K562 (cell line): ENCODE measurements around the gene TCOF1. TPM values are rescaled to one million over a fixed set of nuclear protein-coding genes. Genes with fewer than 3 reads are reported as not detected.

Experiments used
- ATAC-seq: fragments of 200-7000 bp; cut with Tn5 transposase; 3 replicates; pipeline ENCODE4 v1.9.1; 2020; ENCODE audit warnings: moderate library complexity
- BruUV-seq: library from RNA; stranded (reverse); fragments of 400-500 nt; replicated peaks from 2 replicates; lab custom pipeline; 2021; lab: Mats Ljungman, UMichigan
- CTCF ChIA-PET: fragments of 300-600 bp; formaldehyde crosslinking; extraction: SDS; loops from one replicate; lab custom pipeline; 2021; ENCODE audit warnings: low intra/inter-chr PET ratio; lab: Yijun Ruan, JAX
- POLR2A ChIA-PET: fragments of 300-600, 350-650 bp; sonication (Branson Sonifier 250); formaldehyde crosslinking; extraction: SDS; loops from one replicate; lab custom pipeline; 2021; ENCODE audit warnings: antibody characterized with exemption, inconsistent platforms; lab: Yijun Ruan, JAX
- DNase-seq, 4 experiments: peaks; one replicate each; pipeline versions ENCODE4 v3.0.0 to v3.0.0-alpha.2; 2011 to 2018; ENCODE audit warnings: low spot score in 3 of 4, mixed read lengths in 3 of 4; ENCODE audit errors: extremely low read depth in 1 of 4
- FAIRE-seq: peaks from 2 replicates; lab custom pipeline; 2011; peaks lifted over from hg19 to GRCh38; lab: Jason Lieb, UNC
- H2AFZ ChIP-seq: 2 replicates; pipeline ENCODE4 v1.6.0; 2011; ENCODE audit warnings: low read depth, low read length, control low read depth, inconsistent platforms
- H3K27ac ChIP-seq: fragments of 200-600 bp; 3 replicates; pipeline ENCODE4 v1.8.0; 2011; ENCODE audit warnings: low read depth, mild to moderate bottlenecking, control low read depth, inconsistent platforms, low read length, moderate library complexity, mixed read lengths; ENCODE audit errors: extremely low read depth
- H3K27me3 ChIP-seq, 2 experiments: fragments of 300-600 bp in 1 of 2; 2 replicates in 1 of 2; 3 replicates in 1 of 2; pipeline versions ENCODE4 v1.6.0 to v1.8.0; 2011; ENCODE audit warnings: inconsistent platforms in 2 of 2, low read length in 2 of 2, mild to moderate bottlenecking in 1 of 2, mixed read lengths in 1 of 2, moderate library complexity in 1 of 2; ENCODE audit not compliant: control insufficient read depth in 2 of 2, insufficient read depth in 2 of 2
- H3K36me3 ChIP-seq: fragments of 300-600 bp; 3 replicates; pipeline ENCODE4 v1.8.0; 2011; ENCODE audit warnings: mild to moderate bottlenecking, low read length, inconsistent platforms; ENCODE audit not compliant: control insufficient read depth, insufficient read depth
- H3K4me1 ChIP-seq, 2 experiments: fragments of 200-600 bp in 1 of 2; replicated peaks in 1 of 2; 2 replicates in 1 of 2; 3 replicates in 1 of 2; pipeline versions ENCODE4 v1.5.1 to v1.8.0; 2011; ENCODE audit warnings: inconsistent platforms in 2 of 2, low read length in 2 of 2, mild to moderate bottlenecking in 1 of 2, mixed read lengths in 1 of 2, moderate library complexity in 1 of 2; ENCODE audit not compliant: control insufficient read depth in 2 of 2, insufficient read depth in 2 of 2
- H3K4me2 ChIP-seq: 2 replicates; pipeline ENCODE4 v1.6.1; 2011; ENCODE audit warnings: low read length, control low read depth, inconsistent platforms, mixed read lengths; ENCODE audit not compliant: insufficient read depth
- H3K4me3 ChIP-seq: fragments of 200-600 bp; sonication (generic), shearing (Covaris generic); 2 replicates; pipeline ENCODE4 v1.5.1; 2016; ENCODE audit warnings: control low read depth, inconsistent platforms
- H3K79me2 ChIP-seq: fragments of 200-600 bp; 3 replicates; pipeline ENCODE4 v1.8.0; 2011; ENCODE audit warnings: low read length, inconsistent platforms; ENCODE audit not compliant: control insufficient read depth, insufficient read depth
- H3K9ac ChIP-seq, 2 experiments: 2 replicates each; pipeline versions ENCODE4 v1.6.0 to v1.6.1; 2011; ENCODE audit warnings: low read depth in 2 of 2, low read length in 2 of 2, control low read depth in 1 of 2, inconsistent platforms in 1 of 2, mild to moderate bottlenecking in 1 of 2, mixed read lengths in 1 of 2; ENCODE audit not compliant: insufficient read depth in 1 of 2
- H3K9me1 ChIP-seq: one replicate; pipeline ENCODE4 v1.6.0; 2011; ENCODE audit warnings: inconsistent platforms, mild to moderate bottlenecking, low read length, moderate library complexity; ENCODE audit not compliant: control insufficient read depth, insufficient read depth
- H3K9me3 ChIP-seq: replicated peaks from 2 replicates; pipeline ENCODE4 v1.5.1; 2011; ENCODE audit warnings: low read depth, low read length, inconsistent platforms; ENCODE audit not compliant: control insufficient read depth, insufficient read depth
- H4K20me1 ChIP-seq: replicated peaks from 2 replicates; pipeline ENCODE4 v1.6.1; 2011; ENCODE audit warnings: low read length, inconsistent platforms, mixed read lengths; ENCODE audit not compliant: control insufficient read depth, insufficient read depth
- ADNP ChIP-seq: fragments of 200-800 bp; sonication (Bioruptor generic); IDR thresholded peaks from 2 replicates; pipeline ENCODE4 v1.6.1; 2016; ENCODE audit warnings: missing genetic modification characterization, missing compliant biosample characterization
- ARID1B ChIP-seq: fragments of 450-650 bp; IDR thresholded peaks from 2 replicates; pipeline ENCODE4 v1.6.1; 2016; ENCODE audit warnings: antibody characterized with exemption, mild to moderate bottlenecking, inconsistent platforms
- ATF3 ChIP-seq, 2 experiments: fragments of 450-650 bp in 1 of 2; sonication (generic) in 1 of 2; formaldehyde crosslinking in 1 of 2; IDR thresholded peaks in 1 of 2; conservative IDR thresholded peaks in 1 of 2; 2 replicates each; pipeline versions ENCODE4 v1.6.1 to v1.8.1; 2016 to 2023; ENCODE audit warnings: mild to moderate bottlenecking in 2 of 2, moderate library complexity in 2 of 2, inconsistent platforms in 1 of 2, missing genetic modification reagents in 1 of 2
- BCOR ChIP-seq: fragments of 450-650 bp; IDR thresholded peaks from 2 replicates; pipeline ENCODE4 v1.6.1; 2016
- BHLHE40 ChIP-seq: IDR thresholded peaks from 2 replicates; pipeline ENCODE4 v1.6.1; 2011; ENCODE audit warnings: low read length, improper control_type of control experiment
- CBFA2T3 ChIP-seq: fragments of 450-650 bp; IDR thresholded peaks from 2 replicates; pipeline ENCODE4 v1.6.1; 2017
- EGR1 ChIP-seq: fragments of 450-650 bp; conservative IDR thresholded peaks from 2 replicates; pipeline ENCODE4 v1.6.1; 2017; ENCODE audit warnings: mild to moderate bottlenecking
- FOSL1 ChIP-seq: fragments of 200-800 bp; sonication (Bioruptor generic); conservative IDR thresholded peaks from 2 replicates; pipeline ENCODE4 v1.6.1; 2016; ENCODE audit warnings: missing genetic modification characterization, missing compliant biosample characterization
- FUS ChIP-seq: fragments of 200-400 bp; formaldehyde crosslinking; optimal IDR thresholded peaks from 2 replicates; pipeline ENCODE3; 2017; ENCODE audit warnings: low read depth, low read length
- JUN ChIP-seq, 2 experiments: sonication (generic) in 1 of 2; formaldehyde crosslinking in 1 of 2; IDR thresholded peaks; 2 replicates each; pipeline versions ENCODE4 v1.6.1 to v1.8.0; 2012 to 2022; ENCODE audit warnings: borderline replicate concordance in 2 of 2, mild to moderate bottlenecking in 2 of 2, improper control_type of control experiment in 1 of 2, low read depth in 1 of 2, low read length in 1 of 2, missing genetic modification reagents in 1 of 2
- JUND ChIP-seq, 2 experiments: IDR thresholded peaks; 2 replicates in 1 of 2; 3 replicates in 1 of 2; pipeline ENCODE4 v1.6.1; 2011; ENCODE audit warnings: borderline replicate concordance in 2 of 2, low read depth in 2 of 2, low read length in 2 of 2, improper control_type of control experiment in 1 of 2, missing biosample characterization in 1 of 2, missing genetic modification characterization in 1 of 2, missing genetic modification reagents in 1 of 2
- KDM1A ChIP-seq, 2 experiments: fragments of 450-650 bp; IDR thresholded peaks; 2 replicates each; pipeline ENCODE4 v1.6.1; 2016; ENCODE audit warnings: mild to moderate bottlenecking in 2 of 2
- KLF6 ChIP-seq: fragments of 250-450 bp; sonication (Bioruptor Pico); IDR thresholded peaks from 2 replicates; pipeline ENCODE4 v1.4.0; 2020; ENCODE audit warnings: mild to moderate bottlenecking, moderate library complexity, borderline replicate concordance
- NR2C1 ChIP-seq, 2 experiments: fragments of 450-650 bp; IDR thresholded peaks; 2 replicates each; pipeline ENCODE4 v1.6.1; 2017; ENCODE audit warnings: mild to moderate bottlenecking in 2 of 2, antibody characterized with exemption in 1 of 2, inconsistent platforms in 1 of 2, missing compliant biosample characterization in 1 of 2, missing genetic modification characterization in 1 of 2
- SMARCA4 ChIP-seq: fragments of 450-650 bp; IDR thresholded peaks from 2 replicates; pipeline ENCODE4 v1.6.1; 2016
- SMARCC2 ChIP-seq: fragments of 450-650 bp; IDR thresholded peaks from 2 replicates; pipeline ENCODE4 v1.6.1; 2017; ENCODE audit warnings: antibody characterized with exemption, moderate library complexity, mild to moderate bottlenecking, low read depth
- SMARCE1 ChIP-seq: fragments of 450-650 bp; IDR thresholded peaks from 2 replicates; pipeline ENCODE4 v1.7.1; 2016; ENCODE audit warnings: mild to moderate bottlenecking
- SRSF9 ChIP-seq: fragments of 200-400 bp; formaldehyde crosslinking; IDR thresholded peaks from 2 replicates; pipeline ENCODE4 v1.6.1; 2017; ENCODE audit warnings: low read depth, low read length, borderline replicate concordance
- ZBTB7A ChIP-seq: IDR thresholded peaks from 2 replicates; pipeline ENCODE4 v1.6.1; 2011; ENCODE audit warnings: low read depth, mild to moderate bottlenecking, low read length, moderate library complexity, borderline replicate concordance; ENCODE audit not compliant: control insufficient read depth
- ZFP36 ChIP-seq: fragments of 150-350 bp; IDR thresholded peaks from 2 replicates; pipeline ENCODE4 v1.6.1; 2018; ENCODE audit warnings: low read length, low read depth; ENCODE audit not compliant: partially characterized antibody
- ZNF717 ChIP-seq: fragments of 250-450 bp; sonication (Bioruptor Pico); IDR thresholded peaks from 2 replicates; pipeline ENCODE4 v1.5.0; 2021
- WGBS: fragments of 100-300 bp; shearing (Covaris generic); methylation state at CpG from one replicate; pipeline ENCODE4 v1.1.6; 2016; ENCODE audit warnings: low coverage, mixed read lengths; ENCODE audit not compliant: insufficient coverage; ENCODE audit errors: missing lambda C conversion rate; 5-methylcytosine and 5-hydroxymethylcytosine counted together
- in situ Hi-C: fragments of 300-500 bp; cut with MboI; formaldehyde crosslinking; loops from 4 replicates; pipeline ENCODE4 v1.15.0; 2018; ENCODE audit warnings: inconsistent platforms, mixed read lengths
- intact Hi-C: fragments of 100-400 bp; cut with micrococcal nuclease; formaldehyde crosslinking; loops from 2 replicates; pipeline ENCODE4 v1.14.2; 2022
- polyA plus RNA-seq, 8 experiments: library from polyadenylated mRNA; depleted of rRNA in 4 of 8; stranded (reverse) in 5 of 8; unstranded in 3 of 8; fragments of >200 nt; fragmentation: Nextera tagmentation in 2 of 8; fragmentation: Illumina TruSeq in 1 of 8; extraction: Ambion mirVana in 2 of 8; extraction: Trizol in 1 of 8; gene quantifications; 2 replicates each; pipeline versions ENCODE4 v1.2.1 to v1.2.3, GENCODE V29; 2011 to 2014; ENCODE audit warnings: inconsistent platforms in 1 of 8, missing spikeins in 1 of 8
- total RNA-seq, 7 experiments: library from RNA; depleted of rRNA in 6 of 7; stranded (reverse); fragments of >200 nt in 6 of 7; fragmentation: Illumina TruSeq in 2 of 7; extraction: Trizol in 2 of 7; gene quantifications; 2 replicates each; pipeline versions ENCODE4 v1.2.1 to v1.2.3, GENCODE V29; 2011 to 2021; ENCODE audit warnings: low replicate concordance in 1 of 7

TCOF1 gene
- total and polyA plus RNA-seq, 9 of the 15 experiments (the other 6 are each of a cell fraction or from before 2014, with no cell fraction given): 9.8 to 134 (median 61.7) TPM

- DNase-seq (peak; percentile 22 to 56 (median 27)), ATAC-seq (peak; percentile 54), FAIRE-seq (no peak)
- peaks cover 0 to 4% of the 10 kb centered on the region in 2 experiments; a peak in 2 of 5 replicates for H3K4me1 ChIP-seq
- 5% methylated on average over 10 of the region's 11 CpGs for WGBS
- in situ Hi-C loops (no loop called here), intact Hi-C loops (no loop called here)
- no peak overlapping the region for H2AFZ ChIP-seq
- no peaks in the 10 kb centered on the region; the same call in 1 of the 2 replicates for H3K9me3 ChIP-seq
- peaks cover 2% of the 10 kb centered on the region; the same call in 1 of the 2 replicates for H4K20me1 ChIP-seq
- H3K79me2 ChIP-seq: no peaks in the 10 kb centered on the region
- CTCF ChIA-PET: no interaction called here
- H3K36me3 ChIP-seq: no peaks in the 10 kb centered on the region
- H3K4me2 ChIP-seq: no peak overlapping the region
- POLR2A ChIA-PET: interaction anchor here (0.7 kb wide), 1 partner anchor 9 kb away, joined by 3 read pairs; no protein-coding TSS in a partner anchor
- no peaks in the 10 kb centered on the region for H3K9me1 ChIP-seq
- peak overlapping the region in 1 of 2 experiments; percentile 43; a peak in 1 of 4 replicates for H3K9ac ChIP-seq
- H3K27ac ChIP-seq: no peak overlapping the region
- peaks cover 8 to 29% of the 10 kb centered on the region in 2 experiments; a peak in 4 of 5 replicates for H3K27me3 ChIP-seq
- H3K4me3 ChIP-seq: no peak overlapping the region
- no TSS peak for BruUV-seq
- TF ChIP-seq EGR1 (peak; percentile 30; the same call in 1 of the 2 replicates), ZNF717 (CRISPR knock-in tag) (no peak), JUN (IDR thresholded peaks at IDR 0.05; ENCODE audit: borderline replicate concordance, low read depth, low read length) (peak; percentile 91), JUN (CRISPR knock-in tag; IDR thresholded peaks at IDR 0.05; ENCODE audit: borderline replicate concordance) (no peak), FOSL1 (tag) (peak; percentile 96), NR2C1 (IDR thresholded peaks at IDR 0.05) (no peak), NR2C1 (tag; IDR thresholded peaks at IDR 0.05) (peak; percentile 39), FUS (no peak), ARID1B (peak; percentile 76), SRSF9 (no peak), SMARCE1 (peak; percentile 62), ADNP (tag) (no peak), KLF6 (CRISPR knock-in tag) (no peak), CBFA2T3 (peak; percentile 33; the same call in 1 of the 2 replicates), ZFP36 (peak; percentile 63), ZBTB7A (peak; percentile 91), ATF3 (IDR thresholded peaks at IDR 0.05) (peak; percentile 95), ATF3 (CRISPR knock-in tag; conservative IDR thresholded peaks at IDR 0.05) (no peak), BHLHE40 (peak; percentile 28; the same call in 1 of the 2 replicates), SMARCC2 (peak; percentile 66; the same call in 1 of the 2 replicates), BCOR (peak; percentile 20; the same call in 1 of the 2 replicates), JUND (IDR thresholded peaks at IDR 0.05; ENCODE audit: borderline replicate concordance, low read depth, low read length) (peak; percentile 62), JUND (tag; IDR thresholded peaks at IDR 0.05; ENCODE audit: borderline replicate concordance, low read depth, low read length) (peak; percentile 36; the same call in 2 of the 3 replicates), KDM1A (IDR thresholded peaks at IDR 0.05) (peak in 1 of 2 experiments; percentile 22; a peak in 2 of 4 replicates), SMARCA4 (peak; percentile 70)
Observed at GRCh38 chr5:150317048-150318003, 40.2 kb upstream of the TCOF1 start.
